Activated CD4-positive, alpha-beta T cell treated with anti-CD3 and anti-CD28 coated beads for 36 hours (primary cell): ENCODE results near the gene IP6K3. TPM values are rescaled to one million over a fixed set of nuclear protein-coding genes. Genes with fewer than 3 reads are reported as not detected.

Source experiments
- ATAC-seq: fragments of 200-7000 bp; cut with Tn5 transposase; one replicate; pipeline ENCODE4 v1.10.0; 2021; ENCODE audit warnings: mild to moderate bottlenecking, moderate library complexity
- CTCF ChIA-PET: fragments of 350-600 bp; sonication (Branson Sonifier 250); formaldehyde crosslinking; loops from one replicate; lab custom pipeline; 2021; ENCODE audit warnings: antibody characterized with exemption; lab: Charles Lee
- POLR2A ChIA-PET: fragments of 350-600 bp; sonication (Branson Sonifier 250); formaldehyde crosslinking; loops from one replicate; lab custom pipeline; 2021; ENCODE audit warnings: antibody characterized with exemption, inconsistent platforms; lab: Charles Lee
- DNase-seq: peaks from one replicate; pipeline ENCODE4 v3.0.0-alpha.2; 2020
- H3K27ac Mint-ChIP-seq: one replicate; pipeline ENCODE4 v1.8.0; 2021; ENCODE audit warnings: mixed read lengths
- H3K27me3 Mint-ChIP-seq: one replicate; pipeline ENCODE4 v1.8.0; 2021; ENCODE audit warnings: mixed read lengths
- H3K36me3 Mint-ChIP-seq: one replicate; pipeline ENCODE4 v1.8.0; 2021; ENCODE audit warnings: low read depth, mixed read lengths
- H3K4me1 Mint-ChIP-seq: one replicate; pipeline ENCODE4 v1.8.0; 2021; ENCODE audit warnings: mixed read lengths
- H3K4me3 Mint-ChIP-seq: one replicate; pipeline ENCODE4 v1.8.0; 2021; ENCODE audit warnings: mild to moderate bottlenecking, moderate library complexity, mixed read lengths
- H3K9me3 Mint-ChIP-seq: one replicate; pipeline ENCODE4 v1.8.0; 2021; ENCODE audit warnings: low read depth, mixed read lengths
- intact Hi-C, 2 experiments: fragments of 100-400 bp; cut with DNase I in 1 of 2; cut with micrococcal nuclease in 1 of 2; formaldehyde crosslinking; loops; one replicate each; pipeline versions ENCODE4 v1.14.2 to v1.15.1; 2022 to 2024; cut with DNase I, micrococcal nuclease
- total RNA-seq, 2 experiments: library from RNA; stranded (reverse); gene quantifications; one replicate each; pipeline ENCODE4 v1.2.3, GENCODE V29; 2021

The IP6K3 gene
- total RNA-seq, 2 experiments from 2014 or later = not detected

GRCh38 chr6:33787346-33787953 is 40.7 kb upstream of the IP6K3 start:
- ChIA-PET POLR2A (interaction anchor here (0.6 to 1.7 kb wide), 3 partner anchors 186 to 626 kb away, joined by 3 to 8 read pairs (median 5); no protein-coding TSS in a partner anchor), CTCF (interaction anchor here (0.6 to 3.8 kb wide), 4 partner anchors 8 to 32 kb away, joined by 3 to 22 read pairs (median 3); no protein-coding TSS in a partner anchor)
- no peaks in the 10 kb centered on the region for H3K9me3 Mint-ChIP-seq
- peaks cover 33% of the 10 kb centered on the region for H3K36me3 Mint-ChIP-seq
- peak overlapping the region; percentile 99 for H3K27ac Mint-ChIP-seq
- DNase-seq = no peak
- no peaks in the 10 kb centered on the region for H3K27me3 Mint-ChIP-seq
- H3K4me3 Mint-ChIP-seq = peak overlapping the region; percentile 96
- ATAC-seq = peak; percentile 8
- peaks cover 47% of the 10 kb centered on the region for H3K4me1 Mint-ChIP-seq
- intact Hi-C loops = loop anchor here in 1 of 2 experiments (5.0 kb wide), 2 partner anchors 165 to 450 kb away; partner anchors contain the start of genes HMGA1 and ITPR3

- Mint-ChIP-seq H3K4me1 (peaks cover 47% of the 10 kb centered on the region), H3K36me3 (peaks cover 38% of the 10 kb centered on the region), H3K27ac (peak overlapping the region; percentile 28), H3K4me3 (peak overlapping the region; percentile 96), H3K9me3 (no peaks in the 10 kb centered on the region), H3K27me3 (no peaks in the 10 kb centered on the region)
- ATAC-seq (no peak), DNase-seq (no peak)
- ChIA-PET CTCF (interaction anchor here (0.6 to 3.8 kb wide), 4 partner anchors 11 to 377 kb away, joined by 3 to 22 read pairs (median 3); no protein-coding TSS in a partner anchor), POLR2A (no interaction called here)
- intact Hi-C loops = loop anchor here in 1 of 2 experiments (5.0 kb wide), 2 partner anchors 164 to 451 kb away; partner anchors contain the start of genes HMGA1 and ITPR3
Observed at GRCh38 chr6:33786736-33787135, 40.0 kb upstream of the IP6K3 start.

DNA sequence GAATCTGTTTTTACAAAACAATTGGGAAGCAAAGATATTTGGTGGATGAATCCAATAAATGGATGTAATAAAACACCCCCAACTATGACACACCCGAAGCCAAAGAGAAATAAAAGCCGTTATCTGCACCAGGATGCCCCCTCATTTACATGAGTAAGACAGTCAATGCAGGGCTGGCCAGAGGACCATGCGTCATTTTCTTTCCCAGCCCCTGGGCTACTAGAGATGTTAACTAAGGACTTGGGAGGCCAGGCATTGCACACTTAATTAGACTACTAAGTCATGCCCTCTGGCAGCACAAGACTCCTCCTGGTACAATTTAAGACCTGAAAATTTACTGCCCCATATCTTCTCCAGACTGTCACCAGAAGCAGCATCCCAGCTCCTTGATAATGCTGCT is 39.1 kb upstream of the IP6K3 start:
- ATAC-seq (no peak), DNase-seq (no peak)
- intact Hi-C loops = loop anchor here in 1 of 2 experiments (5.0 kb wide), 2 partner anchors 163 to 452 kb away; partner anchors contain the start of genes HMGA1 and ITPR3
- CTCF ChIA-PET = interaction anchor here (0.6 to 3.8 kb wide), 5 partner anchors 9 to 378 kb away, joined by 3 to 22 read pairs (median 3); no protein-coding TSS in a partner anchor
- no peak overlapping the region for H3K4me3 Mint-ChIP-seq
- H3K36me3 Mint-ChIP-seq = peaks cover 43% of the 10 kb centered on the region
- peaks cover 47% of the 10 kb centered on the region for H3K4me1 Mint-ChIP-seq
- peak overlapping the region; percentile 44 for H3K27ac Mint-ChIP-seq
- POLR2A ChIA-PET = interaction anchor here (1.4 kb wide), 1 partner anchor 9 kb away, joined by 3 read pairs; no protein-coding TSS in a partner anchor
- H3K27me3 Mint-ChIP-seq = no peaks in the 10 kb centered on the region
- H3K9me3 Mint-ChIP-seq = no peaks in the 10 kb centered on the region

- DNase-seq = no peak
- ATAC-seq = no peak
- intact Hi-C loops = loop anchor here in 1 of 2 experiments (5.0 kb wide), 2 partner anchors 162 to 453 kb away; partner anchors contain the start of genes HMGA1 and ITPR3
- H3K27me3 Mint-ChIP-seq = no peaks in the 10 kb centered on the region
- H3K9me3 Mint-ChIP-seq = no peaks in the 10 kb centered on the region
- peak overlapping the region; percentile 24 for H3K27ac Mint-ChIP-seq
- H3K36me3 Mint-ChIP-seq = peaks cover 44% of the 10 kb centered on the region
- H3K4me1 Mint-ChIP-seq = peaks cover 46% of the 10 kb centered on the region
- no peak overlapping the region for H3K4me3 Mint-ChIP-seq
- POLR2A ChIA-PET = interaction anchor here (1.4 kb wide), 1 partner anchor 8 kb away, joined by 3 read pairs; no protein-coding TSS in a partner anchor
- CTCF ChIA-PET = no interaction called here
Observed at GRCh38 chr6:33784787-33785186, 38.1 kb upstream of the IP6K3 start.

- ChIA-PET CTCF (interaction anchor here (0.7 kb wide), 1 partner anchor 648 kb away, joined by 4 read pairs; no protein-coding TSS in a partner anchor), POLR2A (interaction anchor here (1.4 kb wide), 1 partner anchor 8 kb away, joined by 3 read pairs; no protein-coding TSS in a partner anchor)
- ATAC-seq = no peak
- Mint-ChIP-seq H3K36me3 (peaks cover 51% of the 10 kb centered on the region), H3K27ac (no peak overlapping the region), H3K27me3 (no peaks in the 10 kb centered on the region), H3K4me3 (no peak overlapping the region), H3K4me1 (peaks cover 39% of the 10 kb centered on the region), H3K9me3 (no peaks in the 10 kb centered on the region)
- intact Hi-C loops = no loop called here
- DNase-seq = no peak
Observed at GRCh38 chr6:33783781-33784520, 37.2 kb upstream of the IP6K3 start.

DNA sequence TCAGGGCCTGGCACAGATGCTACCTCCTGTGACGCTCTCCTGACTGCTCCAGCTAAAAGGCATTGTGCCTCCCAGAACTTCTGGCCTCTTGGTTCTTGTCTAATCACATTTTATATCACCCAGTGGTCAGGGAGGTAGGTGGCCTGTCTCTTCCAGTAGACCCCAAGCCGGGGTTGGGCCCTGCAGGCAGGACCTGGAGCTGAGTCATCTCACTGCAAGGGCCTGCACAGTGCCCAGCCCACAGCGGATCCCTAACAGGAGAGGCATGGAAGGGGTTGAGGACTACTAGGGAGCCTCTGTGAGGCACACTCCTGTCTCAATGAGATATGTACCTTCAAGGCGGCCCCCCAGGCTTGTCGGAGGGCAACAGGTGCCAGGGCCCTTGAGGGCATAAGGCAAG is 35.9 kb upstream of the IP6K3 start:
- H3K27ac Mint-ChIP-seq = no peak overlapping the region
- peaks cover 52% of the 10 kb centered on the region for H3K36me3 Mint-ChIP-seq

GRCh38 chr6:33781131-33781975 is 34.6 kb upstream of the IP6K3 start:
- ChIA-PET POLR2A (no interaction called here), CTCF (interaction anchor here (3.0 kb wide), 1 partner anchor 10 kb away, joined by 10 read pairs; no protein-coding TSS in a partner anchor)
- no peak overlapping the region for H3K4me3 Mint-ChIP-seq
- no peaks in the 10 kb centered on the region for H3K9me3 Mint-ChIP-seq
- H3K27ac Mint-ChIP-seq = peak overlapping the region; percentile 24
- DNase-seq = no peak
- H3K27me3 Mint-ChIP-seq = no peaks in the 10 kb centered on the region
- no peak for ATAC-seq
- peaks cover 56% of the 10 kb centered on the region for H3K36me3 Mint-ChIP-seq
- peaks cover 23% of the 10 kb centered on the region for H3K4me1 Mint-ChIP-seq
- intact Hi-C loops = no loop called here

More for the DNA sequence above, 35.9 kb upstream of the IP6K3 start:
- H3K4me3 Mint-ChIP-seq = no peak overlapping the region
- no peaks in the 10 kb centered on the region for H3K27me3 Mint-ChIP-seq
- POLR2A ChIA-PET = no interaction called here
- DNase-seq = no peak
- H3K4me1 Mint-ChIP-seq = peaks cover 35% of the 10 kb centered on the region
- no peaks in the 10 kb centered on the region for H3K9me3 Mint-ChIP-seq
- CTCF ChIA-PET = interaction anchor here (0.6 kb wide), 1 partner anchor 11 kb away, joined by 4 read pairs; no protein-coding TSS in a partner anchor
- intact Hi-C loops = no loop called here
- no peak for ATAC-seq

- intact Hi-C loops = no loop called here
- H3K36me3 Mint-ChIP-seq = peaks cover 57% of the 10 kb centered on the region
Observed at GRCh38 chr6:33779895-33780294, 33.2 kb upstream of the IP6K3 start.

GRCh38 chr6:33779290-33779689 is 32.6 kb upstream of the IP6K3 start:
- ATAC-seq = no peak
- H3K27ac Mint-ChIP-seq = no peak overlapping the region
- POLR2A ChIA-PET = interaction anchor here (0.6 kb wide), 1 partner anchor 9 kb away, joined by 5 read pairs; no protein-coding TSS in a partner anchor
- CTCF ChIA-PET = interaction anchor here (0.7 to 3.0 kb wide), 4 partner anchors 8 to 32 kb away, joined by 3 to 10 read pairs (median 4); no protein-coding TSS in a partner anchor
- H3K36me3 Mint-ChIP-seq = peaks cover 55% of the 10 kb centered on the region
- intact Hi-C loops = no loop called here
- no peaks in the 10 kb centered on the region for H3K27me3 Mint-ChIP-seq
- H3K4me3 Mint-ChIP-seq = no peak overlapping the region
- DNase-seq = no peak
- H3K4me1 Mint-ChIP-seq = peaks cover 3% of the 10 kb centered on the region
- no peaks in the 10 kb centered on the region for H3K9me3 Mint-ChIP-seq

More at GRCh38 chr6:33779895-33780294, 33.2 kb upstream of the IP6K3 start:
- DNase-seq (no peak), ATAC-seq (no peak)
- Mint-ChIP-seq H3K27me3 (no peaks in the 10 kb centered on the region), H3K9me3 (no peaks in the 10 kb centered on the region), H3K4me3 (no peak overlapping the region), H3K4me1 (peaks cover 8% of the 10 kb centered on the region), H3K27ac (no peak overlapping the region)
- POLR2A ChIA-PET = no interaction called here
- CTCF ChIA-PET = interaction anchor here (0.7 to 3.0 kb wide), 3 partner anchors 8 to 20 kb away, joined by 3 to 10 read pairs (median 4); no protein-coding TSS in a partner anchor

DNA sequence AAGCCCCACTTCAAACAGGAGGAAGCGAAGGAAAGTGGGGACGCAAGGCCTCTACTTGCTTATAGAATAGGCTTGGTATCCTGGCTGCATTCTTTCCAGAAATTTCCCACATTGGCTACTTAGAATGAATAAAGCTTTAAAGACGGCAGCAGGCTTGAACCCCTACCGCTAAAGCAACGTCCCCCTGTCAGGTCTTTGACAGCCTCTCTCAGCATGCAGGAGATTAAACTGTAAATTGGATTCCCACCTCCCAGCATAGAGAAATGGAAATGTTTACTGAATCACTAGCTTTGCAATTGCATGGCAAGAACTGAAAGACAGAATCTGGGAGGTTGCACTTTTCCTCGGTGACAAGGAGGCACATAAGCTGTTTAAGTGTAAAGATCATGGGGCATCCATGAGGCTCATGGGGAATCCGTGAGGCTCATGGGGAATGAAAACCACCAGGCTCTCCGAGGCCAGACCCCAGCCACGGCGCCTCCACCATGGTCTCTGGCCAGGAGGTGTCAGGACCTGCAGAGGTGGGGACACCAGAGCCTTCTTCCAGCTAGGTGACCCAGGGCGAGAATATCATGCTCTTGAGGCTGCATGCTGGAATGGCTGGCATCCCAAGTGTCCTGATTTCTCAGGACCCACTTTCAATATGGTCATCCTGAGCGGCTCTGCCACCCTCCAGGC is 31.9 kb upstream of the IP6K3 start:
- H3K27me3 Mint-ChIP-seq = no peaks in the 10 kb centered on the region
- no peak for ATAC-seq
- no peaks in the 10 kb centered on the region for H3K9me3 Mint-ChIP-seq
- no peak overlapping the region for H3K27ac Mint-ChIP-seq
- H3K4me3 Mint-ChIP-seq = no peak overlapping the region
- ChIA-PET POLR2A (no interaction called here), CTCF (interaction anchor here (0.8 to 1.4 kb wide), 3 partner anchors 9 to 31 kb away, joined by 3 to 4 read pairs (median 3); no protein-coding TSS in a partner anchor)
- peaks cover 49% of the 10 kb centered on the region for H3K36me3 Mint-ChIP-seq
- DNase-seq = no peak
- no peaks in the 10 kb centered on the region for H3K4me1 Mint-ChIP-seq
- intact Hi-C loops = no loop called here
